HG03045 (cell line): ENCODE data around the gene SSBP3.

Experiments used
- ATAC-seq: cut with Tn5 transposase; IDR thresholded peaks from one replicate; pipeline ENCODE4 v1.9.1; 2021; ENCODE audit warnings: mild to moderate bottlenecking, moderate library complexity; ENCODE audit not compliant: unreplicated experiment

SSBP3 gene

DNA sequence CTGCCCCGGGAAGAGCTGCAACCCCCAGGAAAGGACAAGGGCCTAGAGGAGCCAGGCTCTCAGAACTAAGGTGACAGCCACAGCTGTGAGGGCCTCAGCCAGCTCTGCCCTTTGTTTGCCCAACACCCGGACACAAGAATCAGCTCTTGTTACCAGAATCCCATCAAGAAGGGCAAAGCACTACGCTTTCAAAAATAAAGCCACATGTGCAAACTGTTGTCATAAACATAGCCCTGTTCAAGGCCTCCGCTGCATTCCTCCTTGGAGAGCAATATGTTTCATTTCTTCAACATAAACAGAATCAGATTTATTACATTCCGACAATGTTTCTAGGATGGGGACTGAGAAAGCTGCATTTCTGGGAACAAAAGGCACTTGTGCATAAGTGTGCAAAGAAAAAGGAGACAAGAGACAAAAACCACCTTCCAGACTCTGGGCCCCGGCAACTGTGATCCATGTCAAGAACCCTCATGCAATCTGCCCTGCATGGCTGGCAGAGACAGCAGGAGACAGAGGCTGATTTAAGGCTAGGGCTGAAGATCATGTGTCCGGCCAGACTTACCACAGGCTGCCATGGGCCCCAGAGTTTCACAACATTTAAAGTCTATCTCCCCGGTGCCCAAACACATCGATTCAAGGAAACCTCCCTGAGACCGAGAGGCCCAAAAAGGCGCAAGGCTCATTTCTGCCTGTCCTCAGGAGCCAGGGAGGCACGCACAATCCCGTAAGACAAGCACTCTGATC lies 71.0 kb downstream of the SSBP3 start:
- ATAC-seq, result no peak

DNA sequence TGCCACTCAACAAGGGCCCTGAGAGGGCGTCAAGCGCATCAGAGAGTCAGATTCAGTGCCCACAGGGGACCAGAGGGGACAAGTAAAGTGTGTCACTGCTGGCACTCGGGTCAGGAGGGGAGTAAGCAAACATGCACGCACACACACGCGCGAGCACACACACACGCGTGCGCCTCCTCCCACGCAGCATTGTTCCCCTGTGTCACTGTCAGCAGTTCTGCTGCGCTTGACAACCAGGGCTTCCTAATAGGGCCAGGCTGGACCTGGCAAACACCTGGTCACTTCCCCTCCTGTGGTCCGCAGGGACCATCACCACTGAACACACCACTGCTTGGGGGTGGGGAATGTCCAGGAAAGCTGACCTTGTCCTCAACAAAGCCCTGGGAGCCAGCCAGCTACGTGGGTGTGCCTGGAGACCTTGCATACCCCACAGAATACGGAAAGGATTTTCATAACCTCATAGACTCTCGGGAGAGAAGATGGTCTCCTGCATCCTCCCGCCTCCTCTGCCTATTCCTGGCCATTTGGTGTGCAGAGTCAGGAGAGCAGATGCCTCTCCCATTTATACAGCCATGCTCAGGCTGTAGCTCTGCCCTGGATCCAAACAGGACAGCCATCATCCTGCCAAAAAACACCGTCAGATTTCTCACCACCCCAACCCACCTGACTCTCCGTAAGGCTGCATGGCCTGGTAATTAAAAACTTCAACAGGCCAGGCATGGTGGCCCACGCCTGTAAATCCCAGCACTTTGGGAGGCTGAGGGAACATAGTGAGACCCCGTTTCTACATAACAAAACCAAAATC lies 73.2 kb downstream of the SSBP3 start:
- ATAC-seq, result no peak

DNA sequence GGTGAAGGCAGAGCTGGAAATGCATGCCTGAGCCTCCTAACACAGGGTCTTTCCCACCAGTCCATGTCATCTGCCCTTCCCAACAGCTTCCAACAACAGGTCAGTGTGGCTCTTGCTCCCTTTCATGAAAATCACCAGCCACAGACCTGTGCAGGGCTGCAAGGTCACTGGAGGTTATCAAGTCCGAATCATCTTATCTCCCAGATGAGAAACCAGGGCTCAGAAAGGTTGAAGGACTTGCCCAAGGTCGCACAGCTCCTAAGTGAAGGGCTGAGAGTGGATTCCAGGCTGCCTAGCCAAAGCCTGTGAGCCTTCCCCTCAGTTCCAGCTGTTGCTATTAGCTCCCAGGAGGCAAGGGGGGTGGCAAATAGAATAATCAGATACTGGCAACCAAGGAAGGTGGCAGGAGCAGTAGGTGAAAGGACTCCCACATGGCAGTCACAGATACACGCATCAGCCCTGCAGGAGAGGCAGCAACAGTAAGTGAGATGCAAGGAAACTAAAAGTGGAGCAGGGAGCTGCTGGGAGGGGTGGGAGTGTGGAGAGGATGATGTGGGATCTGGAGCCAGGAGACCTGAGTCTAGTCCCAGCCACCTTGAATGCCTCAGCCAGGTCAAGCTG lies 74.2 kb downstream of the SSBP3 start:
- no peak for ATAC-seq

DNA sequence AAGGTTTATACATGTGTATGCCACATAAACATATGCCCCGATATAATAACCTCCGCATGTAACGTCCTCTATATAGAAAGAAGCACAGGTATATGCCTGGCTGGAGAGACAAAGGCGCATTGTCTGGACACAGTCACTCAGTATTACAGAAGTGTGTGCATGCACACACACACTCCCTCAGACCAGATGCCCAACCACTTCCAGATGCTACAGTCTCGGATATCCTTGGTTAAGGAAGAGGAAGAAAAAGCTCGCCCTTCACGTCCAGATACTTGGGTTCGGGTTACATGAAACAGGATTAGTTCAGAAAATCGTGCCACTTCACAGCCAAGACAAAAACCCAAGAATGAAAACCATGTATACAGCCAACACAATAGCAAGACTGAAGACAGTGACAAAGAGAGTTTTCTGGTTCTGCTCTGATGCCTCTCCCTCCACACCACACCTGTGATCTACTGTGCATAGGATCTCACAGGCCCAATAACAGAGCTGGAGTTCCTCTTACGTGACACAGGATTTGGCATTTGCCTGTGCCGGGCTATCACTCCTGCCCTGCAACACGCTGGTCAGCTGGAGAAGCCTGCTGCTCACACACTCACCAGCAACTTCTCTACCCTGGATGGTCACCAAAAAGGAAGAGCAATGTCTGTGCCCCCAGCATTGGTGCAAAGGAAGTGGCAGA lies 75.0 kb downstream of the SSBP3 start:
- ATAC-seq, result no peak

DNA sequence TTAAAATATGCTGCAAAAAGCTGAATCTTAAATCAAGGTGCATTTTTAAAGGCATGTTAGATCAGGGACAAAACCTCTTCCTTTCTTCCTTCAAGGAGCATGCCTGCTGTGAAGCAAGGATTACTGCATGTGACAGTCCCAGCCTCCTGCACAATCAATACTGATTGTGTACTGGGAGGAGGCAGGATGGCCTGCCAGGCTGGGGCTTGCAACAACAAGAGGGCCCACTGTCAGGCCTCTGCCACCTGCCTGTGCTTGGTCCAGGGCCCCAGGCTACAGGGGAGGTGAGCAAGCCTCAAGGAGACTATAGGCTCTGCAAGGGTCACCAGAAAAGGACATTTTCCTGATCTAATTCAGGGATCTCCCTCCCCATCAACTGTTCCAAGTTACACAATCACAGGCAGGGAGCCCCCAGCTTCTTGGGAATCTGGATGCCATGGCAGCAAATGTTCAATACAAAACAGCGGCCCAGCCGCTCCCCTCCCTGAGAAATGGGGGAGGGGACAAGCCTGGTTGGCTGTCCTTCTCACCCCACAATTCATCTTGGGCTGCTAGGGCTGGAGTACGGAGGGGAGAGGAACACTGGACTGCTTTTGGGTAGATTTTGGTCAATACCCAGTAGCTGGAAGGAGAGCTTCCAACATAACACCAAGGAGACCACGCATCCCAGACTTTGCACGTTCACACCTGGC lies 76.7 kb downstream of the SSBP3 start:
- ATAC-seq, result no peak

DNA sequence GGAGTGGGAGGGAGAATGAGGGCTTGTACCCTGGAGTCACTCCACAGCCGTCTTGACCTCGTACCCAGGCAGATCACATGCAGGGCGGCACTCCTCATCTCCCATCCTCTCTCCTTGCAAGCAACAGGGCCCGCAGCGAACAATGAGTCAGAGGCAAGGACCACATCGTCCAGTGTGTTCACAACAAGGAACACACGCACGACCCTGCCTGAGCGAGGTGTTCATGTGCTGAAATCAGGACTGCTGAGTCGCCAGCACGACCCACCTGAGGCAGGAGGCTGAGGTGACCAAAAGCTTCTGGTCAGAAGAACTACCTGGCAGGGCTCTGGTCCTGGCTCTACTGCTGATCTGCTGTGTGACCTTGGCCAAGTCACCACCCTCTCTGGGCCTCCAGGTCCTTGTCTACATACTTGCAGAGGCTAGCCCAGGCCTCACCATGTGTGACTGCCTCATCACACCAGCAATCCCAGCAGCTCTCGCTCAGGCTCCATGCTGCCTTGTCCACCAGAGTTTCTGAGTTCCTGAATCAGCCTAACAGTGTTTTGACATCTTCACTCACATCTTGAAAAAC lies 78.0 kb downstream of the SSBP3 start:
- ATAC-seq, result no peak

DNA sequence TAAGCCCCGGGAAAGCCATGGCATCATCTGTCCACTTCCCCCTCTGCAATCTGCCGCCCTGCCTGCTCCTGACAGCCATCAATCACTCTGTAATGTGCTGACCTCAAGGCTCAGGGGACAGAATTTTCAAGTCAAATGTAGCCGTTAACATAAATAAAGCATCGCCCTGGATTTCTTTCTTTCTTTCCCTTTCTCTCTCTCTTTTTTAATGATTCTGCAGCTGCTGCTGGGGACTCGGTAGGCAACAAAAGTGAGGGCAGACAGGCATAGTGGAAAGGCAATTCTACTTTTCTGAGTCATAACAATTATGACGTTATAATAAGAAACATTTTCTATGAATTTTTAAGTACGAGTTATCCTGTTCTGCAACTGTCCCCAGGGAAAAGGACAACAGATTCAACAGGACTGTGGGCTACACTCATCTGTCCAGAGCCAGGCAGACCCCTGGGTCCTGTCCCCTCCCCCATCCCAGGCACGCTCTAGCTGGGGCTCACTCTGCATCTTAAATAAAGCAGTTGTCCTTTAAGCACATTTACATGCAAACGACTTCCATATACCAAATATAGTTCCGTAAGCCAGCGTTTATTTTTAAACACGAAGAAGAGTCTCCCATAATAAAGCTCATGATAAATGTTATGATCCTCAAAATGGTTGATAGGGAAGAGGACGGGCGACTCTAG lies 78.7 kb downstream of the SSBP3 start:
- no peak for ATAC-seq

DNA sequence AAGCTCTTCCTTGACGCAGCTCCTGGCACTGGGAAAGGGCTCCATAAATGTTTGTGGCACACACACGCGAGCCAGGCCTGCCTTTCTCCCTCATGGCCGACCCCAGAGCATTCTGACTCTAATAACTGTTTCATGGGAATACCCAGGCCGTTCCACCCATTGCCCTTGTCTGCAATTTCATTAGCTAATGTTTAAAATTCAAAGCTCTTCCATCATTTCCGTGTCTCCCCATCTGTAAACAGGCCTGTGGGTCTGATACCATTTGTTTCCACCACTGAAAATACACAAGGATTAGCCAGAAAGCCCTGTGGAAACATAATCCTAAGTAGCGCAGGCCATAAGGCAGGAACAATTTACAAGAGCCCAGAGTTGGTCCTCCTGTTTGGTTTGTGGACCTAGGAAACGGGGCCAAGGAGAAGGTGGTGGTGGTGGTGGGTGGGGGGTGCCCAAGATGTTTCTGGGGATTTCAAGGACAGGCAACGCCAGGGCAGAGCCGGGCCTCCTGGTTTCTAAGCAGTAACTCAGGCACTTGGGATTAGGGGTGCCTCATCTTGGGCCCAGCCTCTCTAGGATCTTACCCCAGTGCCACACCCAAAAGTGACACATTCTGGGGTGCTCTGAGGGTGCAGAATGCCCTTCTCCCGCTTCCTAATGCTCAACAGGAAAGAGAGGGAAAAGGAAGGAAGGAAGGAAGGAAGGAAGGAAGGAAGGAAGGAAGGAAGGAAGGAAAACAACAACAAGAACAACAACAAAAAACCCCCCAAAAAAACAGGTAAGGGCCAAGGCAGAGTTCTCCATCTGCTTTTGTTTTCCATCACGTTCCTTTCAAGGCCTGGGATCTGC lies 79.4 kb downstream of the SSBP3 start:
- ATAC-seq, result no peak

DNA sequence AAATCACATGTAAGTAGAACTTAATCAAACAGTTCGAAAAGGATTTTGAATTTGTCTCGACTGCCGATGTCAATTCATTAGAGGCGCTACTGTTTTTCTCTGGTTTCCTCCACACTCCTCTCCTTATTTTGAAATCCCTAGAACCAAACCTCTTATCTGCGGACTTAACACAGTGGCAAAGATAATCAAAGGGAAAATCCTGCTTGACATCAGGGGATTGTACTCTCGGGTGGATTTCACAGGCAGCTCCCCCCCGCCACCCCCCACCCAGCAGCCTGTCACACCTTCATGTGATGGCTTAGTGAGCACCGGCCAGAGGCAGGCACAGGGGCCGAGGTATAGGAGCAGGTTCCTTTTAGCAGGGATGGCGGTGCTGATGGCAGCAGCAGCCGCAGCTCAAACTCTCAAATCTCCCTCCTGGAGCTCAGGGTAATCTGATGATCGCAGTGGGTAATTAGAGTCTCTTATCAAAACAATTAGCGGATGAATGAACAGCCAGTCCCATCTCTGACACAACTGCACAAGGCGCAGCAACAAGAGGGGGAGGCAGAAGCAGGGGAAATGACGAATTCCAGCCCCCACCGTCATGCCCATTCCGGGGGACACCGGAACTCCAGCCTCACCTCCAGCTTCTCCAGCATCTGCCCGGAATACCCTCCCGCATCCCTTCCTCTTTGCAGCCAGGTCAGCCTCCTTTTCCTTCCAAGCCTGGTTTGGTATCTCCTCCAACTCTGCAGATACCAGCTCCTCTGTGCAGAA lies 80.3 kb downstream of the SSBP3 start:
- no peak for ATAC-seq

DNA sequence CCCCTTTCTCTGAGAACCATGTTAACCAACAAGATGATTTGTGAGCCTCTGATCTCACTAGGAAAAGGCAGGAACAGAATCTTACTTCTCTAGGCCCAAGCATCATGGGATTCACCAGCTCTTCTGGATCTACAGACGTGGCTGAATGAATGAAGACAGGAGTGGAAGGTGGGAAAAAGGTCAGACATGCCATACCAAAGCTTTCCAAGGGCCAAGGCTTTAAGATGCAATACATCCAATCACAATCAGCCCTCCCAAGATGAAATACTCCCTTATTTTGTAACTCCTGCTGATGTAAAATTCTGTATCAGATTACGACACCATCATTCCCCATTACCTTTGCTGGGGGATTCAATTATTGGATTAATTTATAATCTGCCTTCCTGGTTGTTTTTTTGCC lies 80.9 kb downstream of the SSBP3 start:
- no peak for ATAC-seq

DNA sequence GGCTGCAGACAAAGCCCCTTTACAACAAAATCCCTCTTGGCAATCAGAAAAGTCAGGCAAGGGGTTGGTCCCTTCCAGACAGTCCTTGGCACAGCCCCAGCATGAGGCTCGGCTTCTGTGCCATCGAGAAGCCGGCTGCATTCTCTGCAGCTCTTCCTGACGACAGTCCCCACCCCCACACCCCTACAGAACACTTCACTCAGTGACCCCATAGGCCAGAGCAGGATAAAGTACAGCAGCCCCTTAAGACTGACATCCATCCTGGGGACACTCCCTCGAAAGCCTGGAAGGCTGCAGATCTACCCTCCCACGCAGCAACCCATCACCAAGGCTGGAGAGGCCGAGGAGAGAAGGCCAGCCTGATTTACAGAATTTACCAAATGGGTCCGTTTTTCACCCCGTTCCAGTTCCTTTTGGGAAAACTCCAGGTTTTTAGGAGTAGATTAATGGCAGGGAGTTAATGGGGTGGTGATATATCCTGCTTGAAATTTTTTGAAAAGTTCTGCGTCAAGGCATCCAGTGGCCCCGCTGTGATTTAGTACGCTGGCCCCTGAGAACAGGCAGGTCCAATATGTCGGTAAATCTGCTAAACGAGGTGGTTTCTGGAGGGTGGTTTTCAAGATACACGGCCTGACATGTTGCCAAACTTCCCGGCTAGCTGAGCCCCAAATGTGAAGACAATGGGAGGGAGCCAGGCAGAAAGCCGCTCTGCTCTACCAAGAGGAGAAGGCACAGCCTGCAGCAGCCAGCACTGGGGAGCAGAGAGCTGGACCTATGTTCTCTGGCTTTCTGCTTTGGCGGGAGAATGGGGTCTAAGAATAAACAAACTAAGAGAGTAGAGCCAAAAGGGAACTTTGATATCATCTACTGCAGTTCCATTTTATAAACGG lies 81.7 kb downstream of the SSBP3 start:
- ATAC-seq, result no peak

DNA sequence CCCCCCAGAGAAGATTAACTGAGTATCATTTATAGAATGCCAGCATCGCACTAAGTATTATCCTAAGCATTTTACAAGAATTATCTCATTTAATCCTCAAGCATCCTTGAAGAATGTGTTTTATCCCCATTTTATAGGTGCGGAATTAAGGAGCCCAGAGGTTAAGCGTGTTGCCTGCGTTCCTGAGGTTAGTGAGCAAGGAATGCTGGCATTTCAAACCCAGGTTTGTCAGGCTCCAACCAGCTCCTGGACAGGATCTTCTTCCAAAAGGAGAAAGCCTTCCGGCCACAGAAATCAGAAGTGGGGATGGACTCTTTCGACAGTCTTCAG lies 82.3 kb downstream of the SSBP3 start:
- no peak for ATAC-seq

DNA sequence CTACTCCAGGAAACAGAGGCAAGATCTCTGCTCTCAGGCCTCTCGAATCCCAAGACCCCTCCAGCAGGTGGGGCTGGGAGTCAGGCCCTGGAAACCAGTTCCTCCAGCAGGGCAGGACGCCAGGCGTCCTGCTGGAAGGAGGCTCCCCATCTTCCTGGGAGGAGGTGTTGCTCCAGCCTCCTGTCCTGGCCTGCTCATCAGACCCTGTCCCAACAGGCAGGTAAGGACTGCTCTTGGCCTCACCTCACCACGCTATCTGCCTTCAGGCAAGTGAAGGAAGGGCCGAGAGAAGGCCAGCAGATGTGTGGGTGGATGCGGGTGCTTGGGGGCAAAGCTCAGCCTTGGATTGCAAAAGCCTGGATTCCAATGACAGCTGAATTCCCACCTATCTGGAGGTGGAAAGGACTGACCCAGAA lies 82.9 kb downstream of the SSBP3 start:
- no peak for ATAC-seq

DNA sequence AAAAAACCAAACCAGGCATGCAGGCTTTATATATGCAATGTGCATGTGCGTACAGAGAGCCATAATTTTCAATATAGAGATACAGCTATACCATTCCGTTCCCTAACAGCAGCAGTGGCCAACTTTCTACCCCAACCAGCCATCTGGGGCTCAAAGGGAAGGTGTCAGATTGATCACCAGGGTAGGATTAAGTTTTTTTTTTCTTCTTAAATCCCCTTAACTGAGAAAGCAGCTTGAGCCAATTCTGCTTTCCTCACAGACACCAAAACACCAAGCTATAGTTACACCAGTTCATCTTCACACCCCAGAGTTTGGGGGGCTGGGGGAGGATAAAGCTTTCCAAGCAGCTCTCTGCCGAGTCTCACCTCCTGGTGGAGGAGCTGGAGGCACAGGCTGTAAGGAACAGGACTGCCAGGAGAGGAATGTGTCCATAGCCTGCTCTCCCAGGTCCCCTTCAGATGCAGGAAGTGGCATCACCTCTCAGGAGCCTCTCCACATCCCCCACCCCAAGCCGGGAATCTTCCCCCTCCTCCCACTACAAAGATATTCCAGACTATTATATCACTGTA lies 87.9 kb downstream of the SSBP3 start:
- no peak for ATAC-seq

DNA sequence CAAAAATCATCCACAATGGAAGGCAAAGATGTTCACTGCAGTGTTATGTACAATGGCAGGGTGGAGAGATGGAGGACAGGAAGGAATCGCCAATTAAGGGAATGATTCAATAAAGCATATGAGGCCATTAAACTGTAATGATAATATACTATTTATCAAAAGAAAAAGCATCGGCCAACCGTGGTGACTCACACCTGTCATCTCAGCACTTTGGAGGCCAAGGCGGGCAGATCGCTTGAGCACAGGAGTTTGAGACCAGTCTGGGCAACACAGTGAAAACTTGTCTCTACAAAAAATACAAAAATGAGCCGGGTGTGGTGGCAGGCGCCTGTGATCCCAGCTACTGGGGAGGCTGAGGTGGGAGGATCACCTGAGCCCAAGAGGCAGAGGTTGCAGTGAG lies 89.1 kb downstream of the SSBP3 start:
- ATAC-seq, result no peak

DNA sequence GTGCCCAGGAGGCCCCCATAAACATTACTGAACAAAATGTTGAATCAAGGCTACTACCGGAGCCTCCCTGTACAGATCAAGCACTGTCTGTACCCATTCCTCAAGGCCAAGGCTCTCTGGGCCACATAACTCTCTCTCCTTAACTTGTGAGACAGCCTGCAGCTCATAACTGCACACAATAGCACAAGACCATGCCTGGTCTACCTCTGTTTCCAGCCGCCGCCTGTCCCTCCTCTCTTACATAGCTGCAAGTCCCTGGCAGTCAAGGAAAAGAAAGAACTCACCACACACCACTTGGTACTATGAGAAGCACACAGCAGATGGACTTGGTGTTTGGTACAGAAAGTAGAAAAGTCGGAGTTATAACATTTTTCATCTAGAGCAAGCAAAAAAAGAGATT lies 91.1 kb downstream of the SSBP3 start:
- ATAC-seq, result no peak

DNA sequence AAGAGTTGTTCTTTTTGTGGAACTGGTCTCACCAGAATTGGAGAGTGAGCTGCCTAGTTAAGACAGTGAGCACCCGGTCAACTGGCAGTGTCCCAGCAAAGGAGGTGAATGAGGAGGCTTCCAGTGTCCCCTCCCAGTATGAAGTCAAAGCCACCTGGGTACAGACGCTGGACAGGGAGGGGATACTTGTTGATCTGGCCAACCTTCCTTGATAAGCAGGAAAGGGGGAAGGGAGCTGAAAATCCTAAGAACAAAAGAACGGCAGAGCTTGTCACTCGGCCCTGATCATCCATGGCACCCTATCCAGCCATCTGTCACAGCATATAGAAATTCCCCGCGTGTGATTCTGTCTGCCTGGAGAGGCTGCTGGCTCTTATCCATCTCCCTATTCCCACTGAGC lies 91.5 kb downstream of the SSBP3 start:
- ATAC-seq, result no peak
